CD4-positive, alpha-beta T cell treated with Interferon alpha-2 for 1 hour (primary cell): ENCODE results near the gene EPHX1.
"Not testable (repeated sequence)": the region's sequence is repeated elsewhere in the genome, so short reads cannot be mapped to it uniquely, and the experiment has no call there.

Experiments used
- DNase-seq, 2 donors: peaks; one replicate each; pipeline ENCODE4 v3.0.0-alpha.2; 2020 to 2022

EPHX1 gene

DNA sequence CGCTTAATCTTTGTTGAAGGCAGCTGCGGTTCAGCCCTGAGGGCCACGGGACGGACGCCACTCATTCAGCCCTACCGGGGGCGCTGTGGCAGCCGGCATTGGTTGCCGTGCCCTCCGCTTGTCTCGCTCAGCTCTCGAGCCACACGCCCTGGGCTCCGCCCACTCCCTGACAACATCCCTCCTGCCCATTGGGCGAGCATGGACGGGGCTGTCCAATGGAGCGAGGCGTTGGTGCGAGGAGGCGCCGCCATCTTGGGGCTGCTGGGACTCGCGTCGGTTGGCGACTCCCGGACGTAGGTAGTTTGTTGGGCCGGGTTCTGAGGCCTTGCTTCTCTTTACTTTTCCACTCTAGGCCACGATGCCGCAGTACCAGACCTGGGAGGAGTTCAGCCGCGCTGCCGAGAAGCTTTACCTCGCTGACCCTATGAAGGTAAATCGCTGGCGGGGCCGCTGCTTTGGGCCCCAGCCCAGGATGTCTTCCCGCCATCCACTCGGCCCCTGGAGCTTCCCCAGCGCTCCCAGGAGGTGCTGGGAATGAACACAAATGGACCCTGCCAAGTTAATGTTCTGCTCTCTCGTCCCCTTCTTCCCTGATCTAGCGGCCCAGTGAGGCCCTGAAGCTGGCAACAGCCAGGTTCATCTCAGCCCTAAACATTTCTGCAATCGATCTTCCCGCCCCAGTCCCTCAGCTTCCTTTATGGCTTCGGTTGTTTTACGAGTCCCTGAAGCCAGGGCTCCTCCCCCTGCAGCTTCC lies 32.2 kb upstream of the EPHX1 start, which contains the start of gene SRP9:
TSS of gene SRP9 (plus strand) at position 244 of the 754 bp plus-strand sequence. CDS start at position 359, 115 bp downstream.
- DNase-seq = peak; percentile 99

- no peak for DNase-seq
These were observed 31.6 kb upstream of the EPHX1 start for GRCh38 chr1:225778337-225778669.

GRCh38 chr1:225779165-225779564 lies 30.8 kb upstream of the EPHX1 start:
- DNase-seq = not testable (repeated sequence)

DNA sequence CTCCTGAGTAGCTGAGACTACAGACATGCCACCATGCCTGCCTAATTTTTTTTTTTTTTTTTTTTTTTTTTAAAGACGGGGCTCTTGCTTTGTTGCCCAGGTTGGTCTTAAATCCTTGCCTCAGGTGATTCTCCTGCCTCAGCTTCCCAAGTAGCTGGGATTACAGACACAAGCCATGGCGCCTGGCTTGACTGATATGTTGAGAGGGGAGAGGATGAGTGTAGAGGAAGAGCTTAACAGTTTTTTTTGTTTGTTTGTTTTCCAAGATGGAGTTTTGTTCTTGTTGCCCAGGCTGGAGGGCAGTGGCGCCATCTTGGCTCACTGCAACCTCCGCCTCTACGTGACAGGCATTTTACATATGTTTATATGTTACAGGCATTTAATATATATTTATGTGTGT lies 29.8 kb upstream of the EPHX1 start:
- no peak for DNase-seq

GRCh38 chr1:225780630-225781029 lies 29.3 kb upstream of the EPHX1 start:
- DNase-seq = no peak

GRCh38 chr1:225789142-225789541 lies 20.8 kb upstream of the EPHX1 start:
- DNase-seq = not testable (repeated sequence)

DNA sequence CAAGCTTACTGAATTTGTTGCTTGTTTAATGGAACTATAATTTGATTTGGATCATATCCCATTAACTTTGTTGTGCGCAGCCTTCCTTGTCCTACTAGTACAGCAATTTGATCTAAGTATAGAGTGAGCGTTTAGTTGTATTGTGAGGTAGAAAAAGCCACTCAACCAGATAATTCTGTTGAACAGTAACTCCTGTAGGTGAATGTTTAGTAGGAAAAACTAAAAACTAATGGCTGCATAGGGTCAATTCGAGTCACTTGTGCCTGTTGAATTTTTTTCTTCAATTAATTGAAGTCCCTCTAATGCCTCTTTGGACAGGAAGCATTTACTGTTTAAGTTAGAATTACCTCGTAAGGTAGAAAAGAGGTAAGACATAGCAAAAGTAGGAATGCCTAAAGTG lies 15.0 kb upstream of the EPHX1 start:
- no peak for DNase-seq

DNA sequence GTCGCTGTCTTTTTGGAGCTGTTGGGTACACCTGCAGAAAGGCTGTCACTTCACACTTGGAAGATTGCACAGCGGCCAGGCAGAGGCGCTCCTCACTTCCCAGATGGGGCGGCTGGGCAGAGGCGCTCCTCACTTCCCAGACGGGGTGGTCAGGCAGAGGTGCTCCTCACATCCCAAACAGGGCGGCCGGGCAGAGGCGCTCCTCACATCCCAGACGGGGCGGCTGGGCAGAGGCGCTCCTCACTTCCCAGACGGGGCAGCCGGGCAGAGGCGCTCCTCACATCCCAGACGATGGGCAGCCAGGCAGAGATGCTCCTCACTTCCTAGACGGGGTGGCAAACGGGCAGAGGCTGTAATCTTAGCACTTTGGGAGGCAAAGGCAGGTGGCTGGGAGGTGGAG lies 13.8 kb upstream of the EPHX1 start:
- DNase-seq = not testable (repeated sequence)

DNA sequence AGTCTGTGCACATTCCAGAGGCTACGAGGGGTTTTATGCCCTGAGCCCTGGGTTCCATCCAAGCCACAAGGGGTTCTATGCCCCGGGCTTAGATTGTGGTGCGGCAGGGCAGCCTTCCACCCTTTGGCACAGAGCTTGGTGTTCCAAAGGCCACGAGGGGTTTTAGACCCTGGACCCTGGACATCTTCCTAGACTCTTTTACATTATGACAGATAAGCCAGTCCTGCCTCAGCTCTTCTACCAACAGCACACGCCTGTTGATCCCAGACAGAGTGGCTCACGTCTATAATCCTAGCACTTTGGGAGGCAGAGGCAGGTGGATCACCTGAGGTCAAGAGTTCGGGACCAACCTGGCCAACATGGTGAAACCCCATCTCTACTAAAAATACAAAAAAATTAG lies 8.8 kb upstream of the EPHX1 start:
- not testable (repeated sequence) for DNase-seq

DNA sequence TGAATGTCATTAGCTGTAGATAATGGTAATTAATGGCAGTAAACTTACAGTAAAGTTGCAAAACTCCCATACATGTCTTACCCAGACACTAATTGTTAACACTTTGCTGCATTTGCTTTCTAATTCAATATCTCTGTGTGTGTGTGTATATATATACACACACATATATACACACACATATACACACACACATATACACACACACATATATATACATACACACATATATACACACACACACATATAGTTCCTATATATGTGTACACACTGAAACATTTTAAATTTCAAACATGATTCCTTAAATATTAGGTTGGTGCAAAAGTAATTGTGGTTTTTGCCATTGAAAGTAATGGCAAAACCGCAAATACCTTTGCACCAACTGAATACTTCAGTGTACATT lies 3.7 kb upstream of the EPHX1 start:
- DNase-seq = no peak

DNA sequence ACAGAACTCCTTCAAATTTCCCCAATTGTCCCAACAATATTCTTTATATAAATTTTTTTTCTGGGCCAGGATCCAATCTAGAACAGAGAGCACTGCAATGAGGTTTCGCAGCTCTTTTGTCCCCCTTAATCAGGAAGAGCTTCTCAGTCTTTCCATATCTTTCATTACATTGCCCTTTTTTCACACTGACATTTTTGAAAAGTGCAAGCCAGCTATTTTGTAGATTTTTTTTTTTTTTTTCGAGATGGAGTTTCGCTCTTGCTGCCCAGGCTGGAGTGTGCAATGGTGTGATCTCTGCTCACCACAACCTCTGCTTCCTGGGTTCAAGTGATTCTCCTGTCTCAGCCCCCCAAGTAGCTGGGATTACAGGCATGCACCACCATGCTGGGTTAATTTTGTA lies 3.2 kb upstream of the EPHX1 start:
- DNase-seq = not testable (repeated sequence)

DNA sequence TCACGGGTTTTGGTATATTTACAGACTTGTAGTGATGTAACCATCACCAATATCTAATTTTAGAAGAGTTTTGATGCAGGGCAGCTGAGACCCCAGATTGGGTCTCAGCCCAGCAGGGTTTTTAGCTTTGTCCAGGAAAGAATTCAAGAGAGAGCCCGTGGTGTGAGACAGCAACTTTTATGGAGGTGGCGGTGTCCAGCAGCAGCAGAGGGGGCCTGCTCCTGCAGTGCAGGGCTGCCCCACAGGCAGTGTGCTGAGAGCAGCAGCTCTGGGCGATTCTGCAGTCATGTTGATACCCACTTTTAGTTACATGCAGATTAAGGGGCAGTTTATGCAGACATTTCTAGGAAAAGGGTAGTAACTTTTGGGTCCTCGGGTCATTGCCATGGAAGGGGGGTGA lies 1.8 kb upstream of the EPHX1 start:
- no peak for DNase-seq

DNA sequence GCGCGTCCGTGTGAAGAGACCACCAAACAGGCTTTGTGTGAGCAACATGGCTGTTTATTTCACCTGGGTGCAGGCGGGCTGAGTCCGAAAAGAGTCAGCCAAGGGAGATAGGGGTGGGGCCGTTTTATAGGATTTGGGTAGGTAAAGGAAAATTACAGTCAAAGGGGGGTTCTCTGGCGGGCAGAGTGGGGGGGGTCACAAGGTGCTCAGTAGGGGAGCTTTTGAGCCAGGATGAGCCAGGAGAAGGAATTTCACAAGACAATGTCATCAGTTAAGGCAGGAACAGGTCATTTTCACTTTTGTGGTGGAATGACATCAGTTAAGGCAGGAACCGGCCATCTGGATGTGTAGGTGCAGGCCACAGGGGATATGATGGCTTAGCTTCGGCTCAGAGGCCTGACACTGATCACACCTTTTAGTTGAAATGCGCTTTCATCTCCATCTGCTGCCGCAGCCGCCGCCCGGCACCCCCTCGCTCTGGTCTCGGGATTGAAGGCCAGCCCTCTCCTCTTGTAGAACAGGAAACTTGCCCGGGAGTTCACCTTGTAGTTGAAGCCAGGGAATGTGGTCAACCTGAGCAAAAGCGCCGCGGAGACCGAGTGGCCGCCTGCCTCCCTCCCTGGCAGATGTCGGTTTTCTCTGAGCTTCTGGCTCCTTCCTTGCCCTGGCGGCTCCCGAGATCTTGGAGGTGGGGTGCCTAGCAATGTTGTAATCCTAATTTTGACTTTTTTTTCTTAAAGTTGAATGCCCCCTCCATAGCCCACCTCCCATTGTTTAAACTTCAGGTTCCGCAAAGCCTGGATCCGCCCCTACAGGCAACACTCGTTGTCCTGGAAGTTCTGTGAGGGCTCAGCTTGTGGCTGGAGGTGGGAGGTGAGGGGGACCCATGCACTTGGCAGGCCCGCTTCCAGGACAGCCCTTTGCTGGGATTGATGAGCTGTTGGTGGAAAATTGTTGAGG lies 935 bp downstream of the EPHX1 start:
- not testable (repeated sequence) for DNase-seq

DNA sequence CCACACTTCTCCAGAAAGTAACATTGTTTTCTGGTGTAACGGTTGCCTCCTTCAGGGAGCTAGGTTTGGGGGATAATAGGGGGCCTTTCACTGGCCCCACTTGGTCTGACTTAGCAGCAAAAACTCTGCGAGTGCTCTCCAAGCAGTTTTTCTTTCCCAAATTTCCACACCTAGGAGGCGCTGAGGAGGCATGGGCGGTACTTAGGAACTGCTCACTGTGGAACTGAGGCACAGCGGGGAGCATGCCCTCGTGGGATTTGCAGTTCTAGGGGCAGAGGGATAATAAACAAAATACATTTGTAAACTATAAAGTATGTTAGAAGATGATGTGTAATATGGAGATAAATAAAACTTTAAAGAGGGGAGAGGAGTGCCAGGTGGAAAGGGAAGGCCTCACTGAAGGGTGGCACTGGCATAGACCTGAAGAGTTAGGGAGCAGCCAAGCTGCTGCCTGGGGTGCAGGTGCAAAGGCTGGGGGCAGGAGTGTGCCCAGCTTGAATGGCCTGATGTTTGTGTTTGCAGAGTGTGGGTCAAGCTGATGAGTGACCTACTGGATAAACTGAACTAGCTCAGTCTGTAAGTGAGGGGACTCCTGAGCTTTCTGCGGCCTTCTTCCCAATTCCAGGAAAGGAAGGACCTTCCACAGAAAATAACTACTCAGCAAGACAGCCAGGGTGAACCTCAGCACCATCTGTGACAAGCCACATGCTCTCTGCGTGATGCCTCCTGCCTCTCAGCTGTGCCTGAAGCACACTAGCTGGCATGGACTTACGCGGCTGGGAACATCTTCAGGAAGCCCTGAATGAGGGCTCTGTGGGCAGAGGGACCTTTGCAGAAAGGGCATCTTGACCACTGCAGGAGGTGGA lies 1.9 kb downstream of the EPHX1 start:
- no peak for DNase-seq

- DNase-seq = no peak
These were observed 2.7 kb downstream of the EPHX1 start for GRCh38 chr1:225812488-225813213.

GRCh38 chr1:225813214-225813964 lies 3.5 kb downstream of the EPHX1 start:
- DNase-seq = no peak

DNA sequence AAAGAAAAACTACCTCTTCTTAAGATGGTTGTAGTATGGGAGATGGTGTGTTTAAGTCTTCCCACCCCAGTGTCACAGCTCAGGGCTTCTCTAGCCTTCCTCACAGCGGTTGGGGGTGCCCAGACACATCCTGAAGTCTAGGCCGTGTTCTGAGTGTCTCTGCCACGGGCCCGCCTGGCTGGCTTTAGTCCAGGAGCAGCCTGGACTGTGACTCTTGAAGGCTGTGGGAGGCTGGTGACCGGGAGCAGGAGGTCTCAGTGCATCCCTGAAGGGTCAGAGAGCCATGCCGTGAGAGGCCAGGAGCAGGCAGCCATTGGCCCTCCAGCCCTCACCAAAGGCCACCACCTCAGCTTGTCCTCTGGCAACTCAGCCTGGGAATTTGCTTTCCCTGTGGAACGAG lies 4.5 kb downstream of the EPHX1 start:
- no peak for DNase-seq

DNA sequence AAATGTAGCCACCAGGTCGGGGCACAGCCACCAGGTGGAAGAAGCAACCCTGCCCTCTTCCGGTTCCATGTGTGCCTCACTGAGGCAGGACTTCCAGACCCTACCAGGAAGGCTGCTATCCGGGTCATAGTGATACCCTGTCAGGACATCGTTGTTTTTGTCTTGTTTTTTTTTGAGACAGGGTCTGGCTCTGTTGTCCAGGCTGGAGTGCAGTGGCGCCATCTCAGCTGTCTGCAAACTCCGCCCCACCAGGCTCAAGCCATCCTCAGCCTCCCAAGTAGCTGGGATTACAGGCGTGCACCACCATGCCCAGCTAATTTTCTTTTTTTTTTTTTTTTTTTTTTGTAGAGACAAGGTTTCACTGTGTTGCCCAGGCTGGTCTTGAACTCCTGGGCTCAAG lies 5.2 kb downstream of the EPHX1 start:
- not testable (repeated sequence) for DNase-seq

DNA sequence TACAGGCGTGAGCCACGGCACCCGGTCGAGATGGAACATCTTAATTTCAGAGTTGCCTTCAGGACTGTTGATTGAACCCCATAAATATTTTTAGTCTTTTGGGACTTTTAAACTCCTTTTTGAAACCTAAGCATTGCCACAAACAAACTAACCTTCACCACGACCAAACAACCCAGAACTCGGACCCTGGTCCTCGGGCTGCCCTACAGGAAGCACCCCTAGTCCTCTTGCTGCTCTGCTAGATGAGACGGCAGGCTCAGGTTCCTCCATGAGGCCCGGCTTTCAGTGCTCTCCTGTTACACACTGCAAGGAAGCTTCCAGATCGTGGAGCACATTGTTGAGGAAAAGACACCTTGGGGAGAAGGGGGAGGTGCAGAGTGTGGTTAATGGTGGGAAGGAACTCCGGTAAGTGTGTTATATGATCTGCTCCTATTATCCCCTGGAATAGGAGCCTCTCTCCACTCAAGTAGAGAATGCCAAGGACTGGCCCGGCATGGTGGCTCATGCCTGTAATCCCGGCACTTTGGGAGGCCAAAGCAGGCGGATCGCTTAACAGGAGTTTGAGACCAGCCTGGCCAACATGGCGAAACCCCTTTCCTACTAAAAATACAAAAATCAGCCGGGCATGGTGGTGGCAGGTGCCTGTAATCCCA lies 5.7 kb downstream of the EPHX1 start:
- DNase-seq = no peak

DNA sequence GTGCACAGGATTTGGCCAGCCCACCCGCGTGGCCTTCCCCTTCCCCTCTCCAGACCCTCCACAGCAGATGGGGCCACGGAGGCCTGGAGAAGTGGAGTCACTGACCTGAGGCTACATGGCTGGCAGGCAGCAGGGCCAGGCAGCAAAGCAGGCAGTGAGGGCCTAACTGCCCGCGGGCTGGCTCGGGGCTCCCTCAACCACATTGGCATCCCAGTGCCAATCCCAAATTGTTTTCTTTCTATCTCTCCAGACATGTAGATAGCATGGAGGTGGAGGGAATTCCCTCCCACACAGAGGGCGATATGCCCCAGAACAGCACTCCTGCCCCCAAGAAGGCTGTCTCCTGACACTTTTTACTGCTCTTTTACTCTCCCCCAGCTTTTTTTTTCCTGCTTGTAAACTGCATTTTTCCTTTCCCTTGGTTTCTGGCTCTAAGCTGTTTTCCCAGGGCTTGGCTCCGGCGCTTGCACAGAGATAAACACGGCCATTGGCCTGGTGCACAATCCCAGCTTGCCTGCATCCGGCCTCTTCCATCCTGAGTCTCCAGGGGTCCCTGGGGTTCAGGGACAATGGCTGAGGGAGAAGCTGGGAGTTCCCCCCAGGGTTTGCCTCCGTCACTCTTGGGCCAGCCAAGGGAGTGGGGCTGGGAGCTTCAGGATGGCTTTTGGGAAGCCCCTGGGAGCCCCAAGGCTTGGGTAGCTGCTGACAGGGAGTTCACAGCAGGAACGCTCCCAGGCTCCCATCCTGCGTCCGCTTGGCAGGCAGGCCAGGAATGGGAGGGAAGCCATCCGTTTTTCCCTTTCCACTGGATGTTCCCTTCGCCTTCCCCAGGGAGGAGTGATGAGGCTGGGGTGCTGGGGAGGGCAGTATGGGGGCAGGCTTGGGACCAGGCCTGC lies 7.0 kb downstream of the EPHX1 start:
- no peak for DNase-seq
